ENCODE data around the gene PPP1R16B.

- TF ChIP-seq, protein P1, sequence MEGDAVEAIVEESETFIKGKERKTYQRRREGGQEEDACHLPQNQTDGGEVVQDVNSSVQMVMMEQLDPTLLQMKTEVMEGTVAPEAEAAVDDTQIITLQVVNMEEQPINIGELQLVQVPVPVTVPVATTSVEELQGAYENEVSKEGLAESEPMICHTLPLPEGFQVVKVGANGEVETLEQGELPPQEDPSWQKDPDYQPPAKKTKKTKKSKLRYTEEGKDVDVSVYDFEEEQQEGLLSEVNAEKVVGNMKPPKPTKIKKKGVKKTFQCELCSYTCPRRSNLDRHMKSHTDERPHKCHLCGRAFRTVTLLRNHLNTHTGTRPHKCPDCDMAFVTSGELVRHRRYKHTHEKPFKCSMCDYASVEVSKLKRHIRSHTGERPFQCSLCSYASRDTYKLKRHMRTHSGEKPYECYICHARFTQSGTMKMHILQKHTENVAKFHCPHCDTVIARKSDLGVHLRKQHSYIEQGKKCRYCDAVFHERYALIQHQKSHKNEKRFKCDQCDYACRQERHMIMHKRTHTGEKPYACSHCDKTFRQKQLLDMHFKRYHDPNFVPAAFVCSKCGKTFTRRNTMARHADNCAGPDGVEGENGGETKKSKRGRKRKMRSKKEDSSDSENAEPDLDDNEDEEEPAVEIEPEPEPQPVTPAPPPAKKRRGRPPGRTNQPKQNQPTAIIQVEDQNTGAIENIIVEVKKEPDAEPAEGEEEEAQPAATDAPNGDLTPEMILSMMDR (IDR thresholded peaks at IDR 0.05) = no peak
- TF ChIP-seq POLR2A (IDR thresholded peaks at IDR 0.05) = no peak
Measured at GRCh38 chr20:38934530-38934929, 129.0 kb downstream of the PPP1R16B start.
